ENCODE data around the gene ACSF3. TPM values are rescaled to one million over a fixed set of nuclear protein-coding genes. Genes with fewer than 3 reads are reported as not detected.

Gene ACSF3
- total RNA-seq, 2 donors from 2014 or later: 34.8 to 35.5 TPM

GRCh38 chr16:89054261-89054661 is 39.4 kb upstream of the ACSF3 start:
- TF ChIP-seq, protein P1, sequence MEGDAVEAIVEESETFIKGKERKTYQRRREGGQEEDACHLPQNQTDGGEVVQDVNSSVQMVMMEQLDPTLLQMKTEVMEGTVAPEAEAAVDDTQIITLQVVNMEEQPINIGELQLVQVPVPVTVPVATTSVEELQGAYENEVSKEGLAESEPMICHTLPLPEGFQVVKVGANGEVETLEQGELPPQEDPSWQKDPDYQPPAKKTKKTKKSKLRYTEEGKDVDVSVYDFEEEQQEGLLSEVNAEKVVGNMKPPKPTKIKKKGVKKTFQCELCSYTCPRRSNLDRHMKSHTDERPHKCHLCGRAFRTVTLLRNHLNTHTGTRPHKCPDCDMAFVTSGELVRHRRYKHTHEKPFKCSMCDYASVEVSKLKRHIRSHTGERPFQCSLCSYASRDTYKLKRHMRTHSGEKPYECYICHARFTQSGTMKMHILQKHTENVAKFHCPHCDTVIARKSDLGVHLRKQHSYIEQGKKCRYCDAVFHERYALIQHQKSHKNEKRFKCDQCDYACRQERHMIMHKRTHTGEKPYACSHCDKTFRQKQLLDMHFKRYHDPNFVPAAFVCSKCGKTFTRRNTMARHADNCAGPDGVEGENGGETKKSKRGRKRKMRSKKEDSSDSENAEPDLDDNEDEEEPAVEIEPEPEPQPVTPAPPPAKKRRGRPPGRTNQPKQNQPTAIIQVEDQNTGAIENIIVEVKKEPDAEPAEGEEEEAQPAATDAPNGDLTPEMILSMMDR (conservative IDR thresholded peaks at IDR 0.05): no peak
- H3K9me3 Mint-ChIP-seq: no peaks in the 10 kb centered on the region
- 82 to 91% methylated on average over 15 of the region's 15 CpGs for WGBS, 2 experiments (ENCODE audit: insufficient coverage in 1 of 2, insufficient read length in 1 of 2)

GRCh38 chr16:89054714-89055113 is 38.9 kb upstream of the ACSF3 start:
- WGBS, 2 experiments (ENCODE audit: insufficient coverage in 1 of 2, insufficient read length in 1 of 2): 87 to 93% methylated on average over 10 to 11 of the region's 11 CpGs
- Mint-ChIP-seq H3K27ac (no peak overlapping the region), H3K9me3 (no peaks in the 10 kb centered on the region), H3K36me3 (ENCODE audit: low read depth) (no peaks in the 10 kb centered on the region), H3K4me1 (no peaks in the 10 kb centered on the region), H3K4me3 (no peak overlapping the region), H3K27me3 (ENCODE audit: insufficient read depth) (no peaks in the 10 kb centered on the region)
- Histone ChIP-seq H3K4me1 (ENCODE audit: control insufficient read depth, insufficient read depth, low read length) (no peaks in the 10 kb centered on the region), H3K27ac (ENCODE audit: low read depth, low read length) (no peak overlapping the region), H3K36me3 (ENCODE audit: control insufficient read depth, insufficient read depth, low read length) (no peaks in the 10 kb centered on the region), H3K4me3 (ENCODE audit: low read length) (no peak overlapping the region), H3K27me3 (ENCODE audit: control insufficient read depth, insufficient read depth, low read length, poor library complexity, severe bottlenecking) (no peaks in the 10 kb centered on the region), H3K9me3 (ENCODE audit: control insufficient read depth, low read length) (no peaks in the 10 kb centered on the region), H3K9ac (ENCODE audit: extremely low read depth, low read length, poor library complexity, severe bottlenecking) (no peak overlapping the region)
- TF ChIP-seq, protein P1 (conservative IDR thresholded peaks at IDR 0.05): no peak
- DNase-seq: no peak

More at GRCh38 chr16:89054261-89054661, 39.4 kb upstream of the ACSF3 start:
- Mint-ChIP-seq H3K4me3 (no peak overlapping the region), H3K27ac (no peak overlapping the region), H3K4me1 (no peaks in the 10 kb centered on the region), H3K27me3 (ENCODE audit: insufficient read depth) (no peaks in the 10 kb centered on the region), H3K36me3 (ENCODE audit: low read depth) (no peaks in the 10 kb centered on the region)
- no peaks in the 10 kb centered on the region for H3K27me3 ChIP-seq (ENCODE audit: control insufficient read depth, insufficient read depth, low read length, poor library complexity, severe bottlenecking)
- H3K9me3 ChIP-seq (ENCODE audit: control insufficient read depth, low read length): no peaks in the 10 kb centered on the region
- H3K36me3 ChIP-seq (ENCODE audit: control insufficient read depth, insufficient read depth, low read length): no peaks in the 10 kb centered on the region
- no peaks in the 10 kb centered on the region for H3K4me1 ChIP-seq (ENCODE audit: control insufficient read depth, insufficient read depth, low read length)
- H3K27ac ChIP-seq (ENCODE audit: low read depth, low read length): no peak overlapping the region
- H3K4me3 ChIP-seq (ENCODE audit: low read length): no peak overlapping the region
- DNase-seq: no peak
- no peak overlapping the region for H3K9ac ChIP-seq (ENCODE audit: extremely low read depth, low read length, poor library complexity, severe bottlenecking)

GRCh38 chr16:89055313-89055712 is 38.3 kb upstream of the ACSF3 start:
- Histone ChIP-seq H3K9me3 (ENCODE audit: control insufficient read depth, low read length) (no peaks in the 10 kb centered on the region), H3K9ac (ENCODE audit: extremely low read depth, low read length, poor library complexity, severe bottlenecking) (no peak overlapping the region), H3K4me1 (ENCODE audit: control insufficient read depth, insufficient read depth, low read length) (no peaks in the 10 kb centered on the region), H3K27me3 (ENCODE audit: control insufficient read depth, insufficient read depth, low read length, poor library complexity, severe bottlenecking) (no peaks in the 10 kb centered on the region), H3K27ac (ENCODE audit: low read depth, low read length) (no peak overlapping the region), H3K36me3 (ENCODE audit: control insufficient read depth, insufficient read depth, low read length) (no peaks in the 10 kb centered on the region), H3K4me3 (ENCODE audit: low read length) (no peak overlapping the region)
- WGBS, 2 experiments (ENCODE audit: insufficient coverage in 1 of 2, insufficient read length in 1 of 2): 66 to 72% methylated on average over 10 to 15 of the region's 15 CpGs
- no peaks in the 10 kb centered on the region for H3K36me3 Mint-ChIP-seq (ENCODE audit: low read depth)
- TF ChIP-seq, protein P1 (conservative IDR thresholded peaks at IDR 0.05): no peak
- no peak overlapping the region for H3K4me3 Mint-ChIP-seq
- DNase-seq: no peak
- no peak overlapping the region for H3K27ac Mint-ChIP-seq
- no peaks in the 10 kb centered on the region for H3K9me3 Mint-ChIP-seq
- H3K4me1 Mint-ChIP-seq: no peaks in the 10 kb centered on the region
- no peaks in the 10 kb centered on the region for H3K27me3 Mint-ChIP-seq (ENCODE audit: insufficient read depth)
